Calu3 (cell line): ENCODE measurements around the gene GNAI3. TPM values are rescaled to one million over a fixed set of nuclear protein-coding genes. Genes with fewer than 3 reads are reported as not detected.

ENCODE experiments used
- BruUV-seq: library from RNA; stranded (reverse); fragments of 400-500 nt; replicated peaks from 2 replicates; lab custom pipeline; 2021; lab: Mats Ljungman, UMichigan
- CTCF ChIA-PET: fragments of 300-600 bp; sonication (Branson Sonifier 250); formaldehyde crosslinking; loops from one replicate; lab custom pipeline; 2022; ENCODE audit warnings: antibody characterized with exemption; lab: Charles Lee
- DNase-seq: peaks from one replicate; pipeline ENCODE4 v3.0.0; 2022
- H3K27ac Mint-ChIP-seq: one replicate; pipeline ENCODE4 v1.8.0; 2022; ENCODE audit warnings: mixed read lengths; ENCODE audit not compliant: unreplicated experiment
- H3K27me3 Mint-ChIP-seq: one replicate; pipeline ENCODE4 v1.8.0; 2022; ENCODE audit warnings: mixed read lengths; ENCODE audit not compliant: unreplicated experiment
- H3K36me3 Mint-ChIP-seq: one replicate; pipeline ENCODE4 v1.8.0; 2022; ENCODE audit warnings: mild to moderate bottlenecking, moderate library complexity, mixed read lengths; ENCODE audit not compliant: insufficient read depth, unreplicated experiment
- H3K4me1 Mint-ChIP-seq: one replicate; pipeline ENCODE4 v1.8.0; 2022; ENCODE audit warnings: mild to moderate bottlenecking, low read depth, mixed read lengths; ENCODE audit not compliant: unreplicated experiment
- H3K4me3 Mint-ChIP-seq: one replicate; pipeline ENCODE4 v1.8.0; 2022; ENCODE audit warnings: mild to moderate bottlenecking, low read depth, moderate library complexity, mixed read lengths; ENCODE audit not compliant: unreplicated experiment
- H3K9me3 Mint-ChIP-seq: one replicate; pipeline ENCODE4 v1.8.0; 2022; ENCODE audit warnings: low read depth, mixed read lengths; ENCODE audit not compliant: unreplicated experiment
- CTCF ChIP-seq: fragments of 200-600 bp; IDR thresholded peaks from one replicate; pipeline ENCODE4 v1.8.0; 2022; ENCODE audit warnings: antibody characterized with exemption; ENCODE audit not compliant: unreplicated experiment
- intact Hi-C: fragments of 100-400 bp; cut with micrococcal nuclease; formaldehyde crosslinking; loops from one replicate; pipeline ENCODE4 v1.10.0; 2022; ENCODE audit not compliant: unreplicated experiment
- total RNA-seq: library from RNA; stranded (reverse); gene quantifications from 2 replicates; pipeline ENCODE4 v1.2.3, GENCODE V29; 2022

Gene GNAI3
- total RNA-seq, 1 experiment from 2014 or later, result 6.5 TPM

GRCh38 chr1:109622137-109622892 is 73.9 kb downstream of the GNAI3 start:
- TF ChIP-seq CTCF, result no peak
- Mint-ChIP-seq H3K27ac (no peak overlapping the region), H3K36me3 (peaks cover 41% of the 10 kb centered on the region), H3K4me3 (peak overlapping the region; percentile 93), H3K9me3 (no peaks in the 10 kb centered on the region), H3K27me3 (no peaks in the 10 kb centered on the region), H3K4me1 (peaks cover 23% of the 10 kb centered on the region)
- intact Hi-C loops, result no loop called here
- no TSS peak for BruUV-seq
- CTCF ChIA-PET, result no interaction called here
- DNase-seq, result no peak

GRCh38 chr1:109622895-109623294 is 74.5 kb downstream of the GNAI3 start:
- Mint-ChIP-seq H3K4me3 (no peak overlapping the region), H3K27ac (no peak overlapping the region)

GRCh38 chr1:109623601-109624161 is 75.3 kb downstream of the GNAI3 start:
- Mint-ChIP-seq H3K27me3 (no peaks in the 10 kb centered on the region), H3K4me1 (peaks cover 15% of the 10 kb centered on the region), H3K9me3 (no peaks in the 10 kb centered on the region), H3K36me3 (peaks cover 41% of the 10 kb centered on the region), H3K4me3 (no peak overlapping the region), H3K27ac (no peak overlapping the region)
- CTCF ChIA-PET, result no interaction called here
- BruUV-seq, result no TSS peak
- intact Hi-C loops, result no loop called here
- no peak for TF ChIP-seq CTCF
- no peak for DNase-seq

More at GRCh38 chr1:109622895-109623294, 74.5 kb downstream of the GNAI3 start:
- Mint-ChIP-seq H3K27me3 (no peaks in the 10 kb centered on the region), H3K36me3 (peaks cover 41% of the 10 kb centered on the region), H3K9me3 (no peaks in the 10 kb centered on the region), H3K4me1 (peaks cover 19% of the 10 kb centered on the region)
- no peak for TF ChIP-seq CTCF
- BruUV-seq, result no TSS peak
- DNase-seq, result no peak
- intact Hi-C loops, result no loop called here
- CTCF ChIA-PET, result no interaction called here

GRCh38 chr1:109624201-109625010 is 76.0 kb downstream of the GNAI3 start:
- H3K4me3 Mint-ChIP-seq, result no peak overlapping the region
- H3K9me3 Mint-ChIP-seq, result no peaks in the 10 kb centered on the region
- BruUV-seq, result no TSS peak

More at GRCh38 chr1:109624201-109625010, 76.0 kb downstream of the GNAI3 start:
- Mint-ChIP-seq H3K36me3 (peaks cover 39% of the 10 kb centered on the region), H3K27ac (no peak overlapping the region), H3K4me1 (peaks cover 9% of the 10 kb centered on the region), H3K27me3 (no peaks in the 10 kb centered on the region)
- TF ChIP-seq CTCF, result no peak
- DNase-seq, result no peak
- CTCF ChIA-PET, result no interaction called here
- intact Hi-C loops, result no loop called here
